Osteocyte (in vitro differentiated cells): ENCODE results near the gene PCP4L1. TPM values are rescaled to one million over a fixed set of nuclear protein-coding genes. Genes with fewer than 3 reads are reported as not detected.

Experiments used
- DNase-seq: peaks from one replicate; pipeline ENCODE4 v3.0.0; 2021; ENCODE audit warnings: mixed read lengths; ENCODE audit not compliant: unreplicated experiment; ENCODE audit errors: extremely low spot score
- H3K27ac Mint-ChIP-seq: one replicate; pipeline ENCODE4 v1.8.0; 2021; ENCODE audit warnings: mild to moderate bottlenecking, mixed read lengths; ENCODE audit not compliant: unreplicated experiment
- H3K27me3 Mint-ChIP-seq: one replicate; pipeline ENCODE4 v1.8.0; 2021; ENCODE audit warnings: mixed read lengths; ENCODE audit not compliant: unreplicated experiment
- H3K36me3 Mint-ChIP-seq: one replicate; pipeline ENCODE4 v1.8.0; 2021; ENCODE audit warnings: mixed read lengths; ENCODE audit not compliant: unreplicated experiment
- H3K4me1 Mint-ChIP-seq: one replicate; pipeline ENCODE4 v1.8.0; 2021; ENCODE audit warnings: mixed read lengths; ENCODE audit not compliant: unreplicated experiment
- H3K4me3 Mint-ChIP-seq: one replicate; pipeline ENCODE4 v1.8.0; 2021; ENCODE audit warnings: mild to moderate bottlenecking, moderate library complexity, mixed read lengths; ENCODE audit not compliant: unreplicated experiment
- H3K9me3 Mint-ChIP-seq: one replicate; pipeline ENCODE4 v1.8.0; 2021; ENCODE audit warnings: mixed read lengths; ENCODE audit not compliant: unreplicated experiment
- CTCF ChIP-seq: fragments of 200-600 bp; sonication (generic); IDR thresholded peaks from 2 replicates; pipeline ENCODE4 v1.5.0; 2021; ENCODE audit warnings: antibody characterized with exemption, mild to moderate bottlenecking, moderate library complexity
- total RNA-seq: library from RNA; stranded (reverse); gene quantifications from 2 replicates; pipeline ENCODE4 v1.2.1, GENCODE V29; 2021

PCP4L1 gene
- total RNA-seq, 1 donor from 2014 or later = not detected

- H3K36me3 Mint-ChIP-seq = peaks cover 7% of the 10 kb centered on the region
- peaks cover 22% of the 10 kb centered on the region for H3K4me1 Mint-ChIP-seq
- H3K9me3 Mint-ChIP-seq = no peaks in the 10 kb centered on the region
- DNase-seq = no peak
- no peak for TF ChIP-seq CTCF
- no peak overlapping the region for H3K27ac Mint-ChIP-seq
- H3K27me3 Mint-ChIP-seq = peaks cover 2% of the 10 kb centered on the region
- no peak overlapping the region for H3K4me3 Mint-ChIP-seq
Observed at GRCh38 chr1:161229896-161230295, 28.6 kb upstream of the PCP4L1 start.

- no peak for TF ChIP-seq CTCF
- Mint-ChIP-seq H3K9me3 (no peaks in the 10 kb centered on the region), H3K27ac (no peak overlapping the region)
Observed at GRCh38 chr1:161230762-161231161, 27.8 kb upstream of the PCP4L1 start.

GRCh38 chr1:161233102-161233501 lies 25.4 kb upstream of the PCP4L1 start:
- Mint-ChIP-seq H3K27me3 (peaks cover 6% of the 10 kb centered on the region), H3K27ac (no peak overlapping the region), H3K4me1 (no peaks in the 10 kb centered on the region), H3K4me3 (no peak overlapping the region), H3K9me3 (no peaks in the 10 kb centered on the region), H3K36me3 (peaks cover 7% of the 10 kb centered on the region)
- DNase-seq = no peak
- TF ChIP-seq CTCF = no peak

More at GRCh38 chr1:161230762-161231161, 27.8 kb upstream of the PCP4L1 start:
- no peak for DNase-seq
- Mint-ChIP-seq H3K27me3 (peaks cover 2% of the 10 kb centered on the region), H3K36me3 (peaks cover 7% of the 10 kb centered on the region), H3K4me3 (no peak overlapping the region), H3K4me1 (peaks cover 18% of the 10 kb centered on the region)

GRCh38 chr1:161235957-161236775 lies 22.4 kb upstream of the PCP4L1 start:
- TF ChIP-seq CTCF = no peak
- Mint-ChIP-seq H3K27ac (no peak overlapping the region), H3K4me1 (no peaks in the 10 kb centered on the region), H3K27me3 (peaks cover 18% of the 10 kb centered on the region), H3K4me3 (no peak overlapping the region), H3K9me3 (no peaks in the 10 kb centered on the region), H3K36me3 (no peaks in the 10 kb centered on the region)
- no peak for DNase-seq

DNA sequence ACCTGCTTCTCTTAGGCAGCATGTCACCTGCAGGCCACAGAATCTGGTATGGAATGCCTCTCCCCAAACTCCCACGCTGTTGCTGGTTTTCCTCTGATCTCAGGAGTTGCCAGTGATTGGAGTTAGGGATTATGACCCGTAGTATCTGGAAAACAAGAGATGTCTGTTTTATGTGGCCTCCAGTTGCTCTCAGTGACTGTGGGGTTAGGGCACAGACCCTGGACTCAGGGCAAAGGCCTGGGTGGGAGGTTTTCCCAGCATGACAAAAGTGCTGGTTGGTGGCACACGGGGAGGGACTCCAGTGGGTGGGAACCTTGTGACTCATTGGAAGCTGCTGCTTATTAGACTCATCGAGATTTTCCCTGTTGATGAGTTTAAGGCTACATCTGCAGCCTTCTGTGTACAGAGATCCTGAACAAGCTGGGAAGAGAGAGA lies 20.5 kb upstream of the PCP4L1 start, which contains the start of gene NR1I3:
Gene NR1I3, minus strand, starts transcription at position 165 of the 435 bp plus-strand sequence. CDS start 1,638 bp downstream, outside the sequence.
- TF ChIP-seq CTCF = no peak
- no peaks in the 10 kb centered on the region for H3K36me3 Mint-ChIP-seq
- H3K27ac Mint-ChIP-seq = no peak within 1 kb of the TSS
- peaks cover 26% of the 10 kb centered on the region for H3K27me3 Mint-ChIP-seq
- no peak for DNase-seq
- H3K4me3 Mint-ChIP-seq = no peak within 1 kb of the TSS
- H3K4me1 Mint-ChIP-seq = no peaks in the 10 kb centered on the region
- no peaks in the 10 kb centered on the region for H3K9me3 Mint-ChIP-seq
